ENCODE measurements around the gene ZNF654. TPM values are rescaled to one million over a fixed set of nuclear protein-coding genes. Genes with fewer than 3 reads are reported as not detected.
"Not testable (repeated sequence)": the region's sequence is repeated elsewhere in the genome, so short reads cannot be mapped to it uniquely, and the experiment has no call there.

Gene ZNF654
- 10.5 TPM for polyA plus RNA-seq (2013, experiment 1 of 2; ENCODE audit: insufficient read length)
- polyA plus RNA-seq (2013, experiment 2 of 2; ENCODE audit: insufficient read length): 11.6 TPM

DNA sequence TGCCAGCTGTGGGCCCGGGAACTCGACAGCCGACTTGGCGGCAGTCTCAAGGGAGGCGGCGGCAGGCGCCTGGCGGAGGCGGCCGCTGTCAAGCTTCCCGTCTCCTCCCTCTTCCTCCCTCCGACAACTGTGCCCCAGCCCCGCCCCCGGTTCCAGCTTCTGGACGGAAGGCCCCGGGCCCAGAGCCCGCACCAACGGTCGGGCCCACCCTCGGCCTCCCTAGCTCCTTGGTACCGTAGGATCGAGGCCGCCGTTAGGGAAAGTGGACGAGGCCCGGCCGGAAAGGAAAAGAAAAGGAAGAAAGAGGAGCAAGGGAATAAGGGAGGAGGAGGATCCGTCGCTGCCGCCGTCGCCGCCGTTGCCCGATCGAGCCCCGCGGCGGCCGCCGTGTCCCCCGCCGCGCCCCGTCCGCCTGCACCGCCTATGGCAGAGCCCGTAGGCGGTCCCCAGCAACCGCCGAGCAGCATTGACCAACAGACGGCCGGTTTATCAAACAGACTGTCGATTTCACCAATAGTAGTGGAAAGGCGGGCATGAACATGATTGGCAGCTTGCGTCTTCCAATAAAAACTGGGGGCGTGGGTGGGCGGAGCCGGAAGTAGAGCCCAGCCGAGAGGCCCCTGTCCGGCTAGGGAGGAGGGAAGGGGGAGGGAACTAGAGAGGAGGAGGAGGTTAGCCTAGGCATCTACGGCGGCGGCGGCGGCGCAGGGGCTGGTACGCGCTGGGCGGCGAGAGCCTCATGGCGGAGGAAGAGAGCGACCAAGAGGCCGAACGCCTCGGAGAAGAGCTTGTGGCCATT is at the start of gene ZNF654, which contains the start of gene CGGBP1:
Gene ZNF654, plus strand, starts transcription at position 675 of the 799 bp plus-strand sequence. Its CDS starts 65 bp downstream, at position 740.
Gene CGGBP1, minus strand, starts transcription at position 425 of the 799 bp plus-strand sequence. CDS start 3,029 bp downstream, outside the sequence.
- DNase-seq: peak; percentile 99

DNA sequence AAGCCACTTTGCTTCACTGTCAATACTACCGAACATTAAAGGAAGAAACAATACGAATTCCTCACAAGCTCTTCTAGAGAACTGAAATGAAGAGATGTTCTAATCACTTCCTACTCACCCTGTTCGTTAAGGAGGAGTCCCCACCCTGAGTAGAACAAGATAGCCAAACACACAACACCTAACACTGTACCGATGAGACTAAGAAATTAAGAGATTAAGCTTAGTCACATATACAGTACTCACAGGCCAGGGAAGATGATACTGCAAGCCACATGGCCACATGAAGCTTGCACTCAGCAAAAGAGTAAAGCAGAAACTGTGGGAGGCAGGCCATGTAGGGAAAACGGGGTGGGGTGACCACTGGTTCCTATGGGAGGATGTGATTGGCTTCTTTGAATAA is 48.2 kb upstream of the ZNF654 start:
- no peak for DNase-seq

DNA sequence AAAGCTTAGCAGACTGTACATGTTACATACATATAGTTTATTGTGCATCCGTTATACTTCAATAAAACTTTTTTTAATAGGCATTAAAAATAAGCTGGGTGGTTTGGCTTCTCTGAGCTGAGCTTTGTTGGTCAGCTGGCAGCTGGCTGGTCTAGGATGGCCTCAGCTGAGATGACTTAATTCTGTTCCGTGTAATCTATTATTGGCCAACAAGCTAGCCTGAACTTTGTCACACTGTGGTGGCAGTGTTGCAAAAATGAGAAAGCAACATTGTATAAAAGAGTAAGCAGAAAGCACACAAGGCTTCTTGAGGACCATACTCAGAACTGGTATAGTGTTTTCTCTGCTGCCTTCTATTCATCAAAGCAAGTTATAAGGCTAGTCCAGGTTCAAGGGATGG is 45.5 kb upstream of the ZNF654 start:
- DNase-seq: no peak

DNA sequence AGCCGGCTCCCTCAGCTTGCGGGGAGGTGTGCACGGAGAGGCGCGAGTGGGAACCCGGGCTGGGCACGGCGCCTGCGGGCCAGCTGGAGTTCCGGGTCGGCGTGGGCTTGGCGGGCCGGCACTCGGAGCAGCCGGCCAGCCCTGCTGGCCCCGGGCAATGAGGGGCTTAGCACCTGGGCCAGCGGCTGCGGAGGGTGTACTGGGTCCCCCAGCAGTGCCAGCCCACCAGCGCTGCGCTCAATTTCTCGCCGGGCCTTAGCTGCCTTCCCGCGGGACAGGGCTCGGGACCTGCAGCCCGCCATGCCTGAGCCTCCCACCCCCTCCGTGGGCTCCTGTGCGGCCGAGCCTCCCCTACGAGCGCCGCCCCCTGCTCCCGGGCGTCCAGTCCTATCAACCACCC is 43.4 kb upstream of the ZNF654 start:
- DNase-seq: not testable (repeated sequence)

DNA sequence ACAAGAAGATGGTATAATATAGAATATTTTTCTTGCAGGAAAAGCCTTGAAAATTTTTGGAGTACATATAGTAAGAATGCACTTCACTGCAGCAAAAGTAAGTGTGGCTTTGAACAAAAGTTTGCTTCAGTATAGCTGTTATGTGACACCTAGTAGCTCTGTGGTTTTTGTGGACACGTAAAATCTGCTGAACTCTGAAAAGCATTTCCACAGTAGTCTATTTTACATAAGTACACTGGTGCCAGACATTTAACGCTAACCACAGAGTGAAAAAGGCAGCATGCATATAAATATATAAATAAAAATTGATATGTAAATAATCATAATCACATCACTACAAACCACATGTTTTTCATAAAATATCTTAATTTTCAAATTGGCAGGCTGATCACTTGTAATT is 40.0 kb upstream of the ZNF654 start:
- no peak for DNase-seq

DNA sequence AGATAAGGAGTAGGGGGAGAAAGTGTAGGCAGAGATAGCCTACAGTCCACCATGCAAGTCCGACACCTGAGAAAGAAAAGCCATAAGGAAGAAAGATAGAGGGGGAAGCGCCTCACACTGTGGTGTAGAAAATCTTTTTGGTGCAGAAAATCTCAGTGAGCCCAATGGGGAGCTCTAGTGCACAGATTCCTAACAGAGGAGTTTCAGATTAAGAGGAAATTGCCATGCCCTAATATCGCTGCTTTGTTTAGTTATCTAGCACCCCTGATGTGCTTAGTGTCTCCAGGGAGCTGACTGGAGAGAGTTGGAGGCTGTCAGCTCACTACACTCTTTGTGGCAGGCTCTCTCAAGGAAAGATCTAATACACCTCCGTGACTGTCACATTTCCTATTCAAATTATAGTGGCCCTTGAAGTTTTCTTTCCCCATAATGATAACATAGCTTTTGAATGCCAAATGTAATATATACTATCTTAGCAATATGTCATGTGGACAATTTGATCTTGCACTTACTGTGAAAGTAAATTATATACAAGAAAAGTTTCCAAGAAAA is 34.0 kb upstream of the ZNF654 start:
- DNase-seq: no peak

DNA sequence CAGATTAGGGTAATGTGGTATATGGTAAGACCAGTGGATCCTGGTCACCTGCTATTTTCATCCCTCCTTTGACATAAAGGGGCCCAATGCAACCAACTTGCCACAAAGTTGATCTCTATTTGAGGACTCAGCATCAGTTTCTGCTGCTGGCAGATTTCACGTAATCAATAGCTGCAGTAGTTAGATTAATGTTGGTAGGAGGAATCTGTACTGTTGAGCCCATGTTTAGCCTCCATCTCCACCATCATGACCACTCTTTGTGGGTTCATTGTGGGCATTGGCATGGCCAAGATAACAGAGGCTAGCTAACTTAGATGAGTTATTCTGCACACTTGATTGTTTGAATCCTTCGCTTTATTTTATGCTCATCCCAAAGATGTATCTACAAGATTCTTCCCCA is 30.2 kb upstream of the ZNF654 start:
- no peak for DNase-seq

DNA sequence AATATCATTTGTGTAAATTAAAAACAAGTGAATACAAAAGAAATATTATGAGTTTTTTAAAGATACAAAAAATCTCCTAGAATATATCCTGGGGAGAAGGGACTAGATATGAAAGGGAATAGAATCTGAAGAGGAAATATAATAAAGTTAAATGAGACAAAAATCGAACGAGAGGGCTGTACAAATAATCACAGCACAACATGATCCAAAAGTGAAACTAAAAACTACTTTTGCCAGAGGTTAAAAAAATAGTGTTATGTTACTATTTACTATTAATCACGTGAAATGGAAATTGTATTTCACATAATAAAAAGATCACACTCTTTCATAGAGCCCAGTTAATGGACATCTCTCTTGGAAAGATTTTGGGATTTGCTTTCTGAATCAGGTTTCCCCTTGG is 28.8 kb upstream of the ZNF654 start:
- DNase-seq: no peak

DNA sequence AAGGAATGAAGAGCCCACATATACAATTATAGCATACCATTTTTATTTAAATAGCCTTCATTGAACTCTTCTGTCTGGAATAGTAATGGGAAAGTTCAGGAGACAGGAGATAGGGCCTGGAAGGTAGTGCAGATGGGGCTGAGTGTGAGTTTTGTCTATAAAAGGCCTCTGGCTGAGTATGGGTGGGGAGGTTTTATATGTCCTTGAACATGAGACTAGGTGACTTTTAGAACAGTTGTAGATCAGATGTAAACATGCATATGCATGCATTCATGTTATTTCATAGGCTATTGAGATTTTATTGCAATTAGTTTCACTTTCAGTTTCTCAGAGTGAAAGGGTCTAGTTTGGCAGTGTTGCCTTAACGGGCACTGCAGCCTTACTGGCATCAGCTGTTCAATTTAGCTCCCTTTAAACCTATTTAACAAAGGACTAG is 27.4 kb upstream of the ZNF654 start:
- DNase-seq: peak; percentile 44

DNA sequence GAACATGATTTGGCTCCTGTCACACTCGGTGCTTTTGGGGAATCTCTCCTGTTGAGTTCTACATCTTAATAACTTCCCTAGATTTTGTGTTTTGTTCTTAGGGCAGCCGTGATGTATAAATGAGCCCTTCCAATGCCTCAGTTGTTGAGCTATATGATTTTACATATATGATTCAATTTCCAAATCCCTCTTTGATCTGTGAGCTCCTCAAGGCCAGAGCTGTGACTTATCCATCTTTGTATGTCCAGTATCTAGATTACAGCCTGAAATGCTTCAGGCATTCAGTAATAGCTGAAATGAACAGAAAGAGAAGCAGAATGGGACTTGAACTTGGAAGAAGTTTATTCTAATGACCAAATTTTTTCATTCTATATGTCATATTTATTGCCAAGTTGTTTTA is 26.8 kb upstream of the ZNF654 start:
- DNase-seq: no peak

DNA sequence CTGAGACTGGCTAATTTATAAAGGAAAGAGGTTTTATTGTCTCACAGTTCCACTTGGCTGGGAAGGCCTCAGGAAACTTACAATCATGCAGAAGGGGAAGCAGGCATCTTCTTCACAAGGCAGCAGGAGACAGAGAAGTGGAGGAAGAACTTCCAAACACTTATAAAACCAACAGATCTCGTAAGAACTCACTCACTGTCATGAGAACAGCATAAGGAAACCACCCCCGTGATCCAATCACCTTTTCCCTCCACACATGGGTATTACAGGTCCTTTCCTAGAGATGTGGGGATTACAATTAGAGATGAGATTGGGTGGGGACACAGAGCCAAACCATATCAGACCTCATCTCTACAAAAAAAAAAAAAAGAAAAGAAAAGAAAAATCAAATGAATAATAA is 26.0 kb upstream of the ZNF654 start:
- no peak for DNase-seq

DNA sequence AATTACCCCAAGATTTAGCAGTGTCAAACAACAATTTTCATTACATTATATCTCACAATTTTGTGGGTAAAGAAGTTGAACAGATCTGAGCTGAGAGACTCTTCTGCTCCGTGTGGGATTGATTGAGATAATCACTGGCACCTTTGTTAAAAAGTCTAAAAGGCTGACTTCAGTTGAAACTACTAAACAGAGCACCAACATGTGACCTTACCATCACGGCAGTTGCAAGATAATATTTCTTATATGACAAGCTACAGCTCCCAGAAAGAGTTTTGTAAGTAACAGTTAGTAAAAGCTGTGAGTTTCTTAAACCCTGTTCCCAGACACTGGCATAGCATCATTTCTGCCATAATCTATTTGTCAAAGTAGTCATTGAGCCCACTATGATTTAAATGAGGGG is 25.2 kb upstream of the ZNF654 start:
- no peak for DNase-seq

DNA sequence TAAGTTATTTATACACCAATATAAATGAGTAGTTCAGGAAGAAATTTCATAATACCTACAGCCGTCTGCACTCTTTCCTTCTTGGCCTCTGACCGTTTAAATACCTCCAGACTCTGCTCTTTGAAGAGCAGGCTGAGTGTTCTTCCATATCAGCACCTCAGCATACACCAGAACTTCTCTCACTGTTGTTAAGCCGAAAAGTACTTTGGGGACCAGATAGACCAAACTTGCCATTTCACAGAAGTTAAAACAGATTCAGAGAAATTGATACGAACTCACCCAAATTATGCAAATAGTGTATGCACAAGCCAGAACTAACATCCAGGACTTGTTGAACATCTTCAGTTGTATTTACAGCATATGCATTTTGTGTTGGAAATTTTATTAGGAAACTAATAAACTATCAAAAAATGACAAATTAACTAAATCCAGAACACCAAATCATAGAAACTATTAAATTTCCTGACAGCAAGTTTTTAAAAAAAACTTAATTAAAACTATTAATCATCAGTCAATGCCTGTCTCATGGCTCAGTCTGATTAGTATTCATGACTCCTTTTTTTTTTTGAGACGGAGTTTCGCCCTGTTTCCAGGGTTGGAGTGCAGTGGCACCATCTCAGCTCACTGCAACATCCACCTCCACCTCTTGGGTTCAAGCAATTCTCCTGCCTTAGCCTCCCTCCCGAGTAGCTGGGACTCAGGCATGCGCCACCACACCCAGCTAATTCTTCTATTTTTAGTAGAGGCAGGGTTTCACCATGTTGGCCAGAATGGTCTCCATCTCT is 24.4 kb upstream of the ZNF654 start:
- no peak for DNase-seq

DNA sequence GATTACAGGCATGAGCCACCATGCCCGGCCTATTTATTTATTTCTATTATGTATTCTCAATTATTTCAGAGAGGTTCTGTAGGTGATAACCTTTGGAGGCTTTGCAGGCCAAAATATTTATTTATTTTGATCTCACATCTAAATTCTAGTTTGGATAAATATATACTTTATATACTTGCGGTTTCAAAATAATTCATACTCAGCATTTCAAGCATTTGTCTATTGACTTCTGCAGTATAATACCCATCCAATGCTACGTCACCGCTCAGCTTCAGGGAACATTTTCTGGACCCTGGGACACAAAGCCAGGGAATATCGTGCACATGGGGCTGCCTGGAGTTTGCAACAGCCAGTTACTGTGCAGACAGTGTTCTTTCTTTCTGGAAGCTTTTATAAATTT is 22.8 kb upstream of the ZNF654 start:
- no peak for DNase-seq

DNA sequence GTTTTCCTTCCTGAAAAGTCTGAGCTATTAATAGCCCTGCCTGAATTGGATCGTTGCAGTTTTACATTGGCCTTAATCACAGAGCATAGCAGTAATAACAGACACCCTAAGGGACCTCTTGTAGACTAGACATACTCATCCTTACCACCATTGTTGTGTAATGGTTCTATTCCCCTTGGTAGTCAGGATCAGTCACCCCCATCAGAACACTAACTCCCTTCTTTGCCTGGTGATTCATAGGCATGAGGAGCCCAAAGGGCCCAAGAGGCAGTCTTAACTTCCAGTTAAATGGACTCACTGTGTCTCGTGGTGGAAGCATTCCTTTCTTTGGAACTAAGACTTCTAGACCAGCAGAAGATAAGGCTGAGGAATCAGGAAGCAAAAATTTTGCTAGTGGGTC is 20.5 kb upstream of the ZNF654 start:
- DNase-seq: peak; percentile 74

DNA sequence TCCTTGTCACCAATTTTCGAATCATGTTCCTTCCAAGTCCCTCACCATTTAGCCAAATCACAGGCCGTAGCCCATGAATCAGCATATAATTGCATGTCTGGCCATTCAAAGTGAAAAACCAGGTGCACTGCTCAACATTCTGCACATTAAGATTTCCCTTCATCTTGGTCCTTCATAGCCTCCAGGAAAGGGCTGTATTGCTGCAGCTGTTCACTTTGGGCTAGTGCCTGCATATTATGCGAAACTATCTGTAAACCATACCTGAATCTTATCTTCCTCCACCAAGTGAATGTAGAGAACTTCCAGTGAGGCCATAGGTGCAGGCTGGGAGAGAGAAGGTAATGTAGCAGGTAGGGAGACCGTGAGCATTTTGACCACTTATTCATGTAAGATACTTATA is 18.5 kb upstream of the ZNF654 start:
- no peak for DNase-seq

DNA sequence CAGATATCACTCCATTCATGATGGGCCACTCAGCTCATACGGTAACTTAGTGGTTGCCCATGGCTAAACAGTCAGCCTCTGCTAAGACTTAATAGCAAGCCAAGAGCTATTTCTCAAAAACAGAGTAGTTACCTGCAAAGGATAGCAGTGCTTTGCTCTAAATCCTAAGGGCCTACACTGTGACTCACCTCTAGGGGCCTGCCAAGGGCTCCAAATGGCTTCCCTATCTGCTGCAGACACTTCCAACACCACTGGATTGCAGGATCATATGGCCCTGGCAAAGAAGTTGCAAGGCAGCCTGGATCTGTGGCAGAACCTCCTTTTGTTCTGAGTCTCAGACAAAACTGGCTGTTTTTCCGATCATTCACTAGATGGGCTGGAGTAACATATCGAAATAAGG is 18.1 kb upstream of the ZNF654 start:
- no peak for DNase-seq

DNA sequence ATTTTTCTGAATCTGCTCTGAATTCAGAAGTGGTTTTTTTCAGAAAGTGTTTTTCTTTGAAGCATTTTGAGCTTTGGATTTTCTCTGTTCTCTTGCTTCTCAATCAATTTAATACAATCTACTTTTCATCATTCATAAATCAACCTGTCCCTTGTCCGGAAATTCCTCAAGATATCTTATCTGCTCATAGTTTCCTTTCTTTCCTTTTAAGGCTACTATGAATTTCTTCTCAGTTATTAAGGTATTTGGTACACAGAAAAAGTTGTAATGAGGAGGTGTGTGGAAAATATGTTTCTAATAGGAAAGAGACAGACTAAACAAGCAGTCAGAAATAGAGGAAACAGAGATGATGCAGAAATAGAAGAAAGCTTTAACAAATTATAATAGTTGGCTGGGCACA is 14.6 kb upstream of the ZNF654 start:
- no peak for DNase-seq

DNA sequence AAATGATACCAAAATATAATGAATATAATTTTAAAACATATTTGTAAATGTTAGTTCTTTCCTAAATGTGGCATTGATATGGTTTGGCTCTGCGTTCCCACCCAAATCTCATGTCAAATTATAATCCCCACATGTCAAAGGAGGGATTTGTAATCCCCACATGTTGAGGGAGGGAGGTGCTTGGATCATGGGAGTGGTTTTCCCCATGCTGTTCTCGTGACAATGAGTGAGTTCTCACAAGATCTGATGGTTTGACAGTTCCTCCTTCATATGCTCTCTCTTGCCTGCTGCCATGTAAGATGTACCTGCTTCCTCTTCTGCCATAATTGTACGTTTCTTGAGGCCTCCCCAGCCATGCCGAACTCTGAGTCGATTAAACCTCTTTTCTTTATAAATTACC is 12.3 kb upstream of the ZNF654 start:
- DNase-seq: no peak

DNA sequence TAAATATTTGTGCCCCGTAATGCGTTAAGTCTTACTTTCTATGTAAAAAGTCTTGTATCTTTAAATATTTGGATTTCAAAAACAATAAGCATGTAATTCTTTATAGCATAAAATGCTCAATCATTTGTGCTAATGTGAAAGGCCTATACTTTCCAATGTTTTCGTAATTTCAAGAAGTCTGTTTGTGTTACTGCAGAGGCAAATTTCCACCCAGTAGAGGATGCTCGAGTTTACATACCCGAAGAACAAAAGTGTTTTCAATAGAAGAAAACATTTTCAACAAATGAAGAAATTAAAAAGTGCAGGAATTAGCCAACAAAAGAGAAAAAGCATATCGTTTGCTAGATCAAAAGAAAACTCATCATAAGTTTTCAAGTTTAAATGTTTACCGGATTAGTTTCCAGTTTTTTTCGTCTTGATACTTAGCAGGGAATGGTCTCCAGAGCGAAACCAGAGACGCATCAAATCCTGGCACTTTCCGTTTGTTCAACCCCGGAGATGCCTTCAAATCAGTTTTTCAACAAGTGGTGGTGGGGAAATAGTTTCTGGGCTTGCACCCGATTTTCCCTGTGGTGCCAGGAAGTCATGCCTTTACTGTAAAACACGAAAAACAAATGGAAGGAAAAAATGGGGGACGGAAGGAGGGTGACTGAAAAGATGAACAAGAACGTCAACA is 1.3 kb upstream of the ZNF654 start:
- peak; percentile 5 for DNase-seq

DNA sequence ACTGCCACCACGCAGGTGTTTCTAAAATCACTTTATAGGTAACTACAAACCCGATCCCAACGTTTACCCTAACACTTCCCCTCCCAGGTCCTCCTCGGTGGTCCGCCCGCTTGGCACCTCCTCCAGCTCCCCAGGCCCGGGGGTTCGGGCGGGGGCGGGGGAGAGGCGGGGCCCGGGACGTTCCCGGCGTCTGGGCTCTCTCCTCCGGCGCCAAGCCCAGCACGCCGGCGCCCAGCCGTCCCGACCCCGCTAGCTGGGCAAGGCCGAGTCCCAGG is 812 bp upstream of the ZNF654 start:
- no peak for DNase-seq

DNA sequence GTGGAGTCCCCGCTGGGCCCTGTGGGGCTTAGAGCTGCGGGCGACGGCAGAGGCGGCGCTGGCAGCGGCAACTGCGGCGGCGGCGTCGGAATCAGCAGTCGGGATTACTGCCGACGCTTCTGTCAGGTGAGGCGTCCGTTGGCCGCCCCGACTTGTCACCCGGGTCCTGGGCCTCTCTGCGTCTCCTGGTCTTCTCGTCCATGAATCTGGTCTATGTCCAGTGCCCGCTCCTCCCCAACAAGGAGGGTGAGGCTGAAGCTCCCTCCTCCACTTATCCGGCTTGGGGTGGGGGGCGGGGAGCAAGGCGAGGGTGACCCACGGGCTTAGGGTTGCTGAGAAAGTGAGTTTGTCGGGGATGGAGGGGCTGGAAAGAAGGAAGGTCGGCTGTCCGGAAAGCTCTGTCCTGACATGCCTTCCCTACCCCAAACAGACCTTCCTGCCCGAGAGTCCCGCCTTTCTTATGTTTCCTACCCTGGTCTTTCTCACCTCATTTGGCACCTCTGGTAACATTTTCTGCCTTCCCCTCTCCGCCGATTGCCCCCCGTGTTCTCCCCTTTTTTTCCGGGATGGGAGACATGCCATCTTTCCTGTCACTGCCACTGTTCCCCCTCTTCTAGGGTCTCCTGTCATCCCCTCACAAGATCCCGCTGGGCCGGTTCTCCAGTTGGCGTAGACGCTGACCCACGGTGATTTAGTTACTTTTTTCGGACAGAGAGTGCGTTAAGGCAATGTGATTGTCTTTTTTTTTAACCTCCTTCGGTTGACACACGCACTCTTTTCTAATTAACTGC is 520 bp downstream of the ZNF654 start:
- peak; percentile 16 for DNase-seq
